ENCODE results near the gene SEMA7A.

- TF ChIP-seq, protein P1, sequence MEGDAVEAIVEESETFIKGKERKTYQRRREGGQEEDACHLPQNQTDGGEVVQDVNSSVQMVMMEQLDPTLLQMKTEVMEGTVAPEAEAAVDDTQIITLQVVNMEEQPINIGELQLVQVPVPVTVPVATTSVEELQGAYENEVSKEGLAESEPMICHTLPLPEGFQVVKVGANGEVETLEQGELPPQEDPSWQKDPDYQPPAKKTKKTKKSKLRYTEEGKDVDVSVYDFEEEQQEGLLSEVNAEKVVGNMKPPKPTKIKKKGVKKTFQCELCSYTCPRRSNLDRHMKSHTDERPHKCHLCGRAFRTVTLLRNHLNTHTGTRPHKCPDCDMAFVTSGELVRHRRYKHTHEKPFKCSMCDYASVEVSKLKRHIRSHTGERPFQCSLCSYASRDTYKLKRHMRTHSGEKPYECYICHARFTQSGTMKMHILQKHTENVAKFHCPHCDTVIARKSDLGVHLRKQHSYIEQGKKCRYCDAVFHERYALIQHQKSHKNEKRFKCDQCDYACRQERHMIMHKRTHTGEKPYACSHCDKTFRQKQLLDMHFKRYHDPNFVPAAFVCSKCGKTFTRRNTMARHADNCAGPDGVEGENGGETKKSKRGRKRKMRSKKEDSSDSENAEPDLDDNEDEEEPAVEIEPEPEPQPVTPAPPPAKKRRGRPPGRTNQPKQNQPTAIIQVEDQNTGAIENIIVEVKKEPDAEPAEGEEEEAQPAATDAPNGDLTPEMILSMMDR (IDR thresholded peaks at IDR 0.05): no peak
- TF ChIP-seq POLR2A (IDR thresholded peaks at IDR 0.05) (no peak), EP300 (IDR thresholded peaks at IDR 0.05) (no peak)
These were observed 13.4 kb downstream of the SEMA7A start for GRCh38 chr15:74420193-74420905.
